IMR-90 (cell line): Measurements from ENCODE around the gene MMP20.

Experiments
- BHLHE40 ChIP-seq: fragments of 150-350 bp; IDR thresholded peaks from 2 replicates; pipeline ENCODE4 v1.6.1; 2016; ENCODE audit warnings: mild to moderate bottlenecking, low read depth, low read length
- POLR2A ChIP-seq: IDR thresholded peaks from 2 replicates; pipeline ENCODE4 v1.6.1; 2012; ENCODE audit warnings: mild to moderate bottlenecking, low read depth, low read length
- RCOR1 ChIP-seq: IDR thresholded peaks from 2 replicates; pipeline ENCODE4 v1.6.1; 2012; ENCODE audit warnings: mild to moderate bottlenecking, low read length, improper control_type of control experiment; ENCODE audit not compliant: insufficient replicate concordance
- TF ChIP-seq, protein P1 (sequence below): conservative IDR thresholded peaks from 2 replicates; pipeline ENCODE4 v1.5.1; 2012; ENCODE audit warnings: mild to moderate bottlenecking, low read depth, low read length, improper control_type of control experiment

GRCh38 chr11:102530558-102530957 lies 94.6 kb downstream of the MMP20 start, which contains the start of gene MMP7:
- TF ChIP-seq BHLHE40 = no peak
- TF ChIP-seq POLR2A = no peak
- TF ChIP-seq, protein P1, sequence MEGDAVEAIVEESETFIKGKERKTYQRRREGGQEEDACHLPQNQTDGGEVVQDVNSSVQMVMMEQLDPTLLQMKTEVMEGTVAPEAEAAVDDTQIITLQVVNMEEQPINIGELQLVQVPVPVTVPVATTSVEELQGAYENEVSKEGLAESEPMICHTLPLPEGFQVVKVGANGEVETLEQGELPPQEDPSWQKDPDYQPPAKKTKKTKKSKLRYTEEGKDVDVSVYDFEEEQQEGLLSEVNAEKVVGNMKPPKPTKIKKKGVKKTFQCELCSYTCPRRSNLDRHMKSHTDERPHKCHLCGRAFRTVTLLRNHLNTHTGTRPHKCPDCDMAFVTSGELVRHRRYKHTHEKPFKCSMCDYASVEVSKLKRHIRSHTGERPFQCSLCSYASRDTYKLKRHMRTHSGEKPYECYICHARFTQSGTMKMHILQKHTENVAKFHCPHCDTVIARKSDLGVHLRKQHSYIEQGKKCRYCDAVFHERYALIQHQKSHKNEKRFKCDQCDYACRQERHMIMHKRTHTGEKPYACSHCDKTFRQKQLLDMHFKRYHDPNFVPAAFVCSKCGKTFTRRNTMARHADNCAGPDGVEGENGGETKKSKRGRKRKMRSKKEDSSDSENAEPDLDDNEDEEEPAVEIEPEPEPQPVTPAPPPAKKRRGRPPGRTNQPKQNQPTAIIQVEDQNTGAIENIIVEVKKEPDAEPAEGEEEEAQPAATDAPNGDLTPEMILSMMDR = no peak
- no peak for TF ChIP-seq RCOR1
